SJSA1 (cell line): ENCODE data around the gene TRAF3. TPM values are rescaled to one million over a fixed set of nuclear protein-coding genes. Genes with fewer than 3 reads are reported as not detected.

Experiments used
- DNase-seq, 2 experiments: peaks; one replicate each; pipeline ENCODE4 v3.0.0-alpha.2; 2015 to 2020; ENCODE audit warnings: low spot score in 2 of 2, low read depth in 1 of 2
- H3K27ac ChIP-seq: fragments of 250-450 bp; sonication (Bioruptor Pico); 2 replicates; pipeline ENCODE4 v1.5.1; 2020; ENCODE audit warnings: mild to moderate bottlenecking, moderate library complexity
- H3K27me3 ChIP-seq: fragments of 250-450 bp; sonication (Bioruptor Pico); replicated peaks from 2 replicates; pipeline ENCODE4 v1.5.1; 2020; ENCODE audit warnings: mild to moderate bottlenecking, moderate library complexity
- H3K36me3 ChIP-seq: fragments of 250-450 bp; sonication (Bioruptor Pico); 2 replicates; pipeline ENCODE4 v1.5.1; 2020; ENCODE audit warnings: mild to moderate bottlenecking
- H3K4me1 ChIP-seq: fragments of 250-450 bp; sonication (Bioruptor Pico); replicated peaks from 2 replicates; pipeline ENCODE4 v1.6.1; 2021; ENCODE audit warnings: mild to moderate bottlenecking
- H3K4me3 ChIP-seq: fragments of 250-450 bp; sonication (Bioruptor Pico); 2 replicates; pipeline ENCODE4 v1.5.1; 2020; ENCODE audit warnings: mild to moderate bottlenecking
- H3K9me3 ChIP-seq: fragments of 250-450 bp; sonication (Bioruptor Pico); replicated peaks from 2 replicates; pipeline ENCODE4 v1.5.1; 2020; ENCODE audit warnings: mild to moderate bottlenecking
- total RNA-seq: library from RNA; depleted of rRNA; stranded (reverse); fragments of >200 nt; shearing (Covaris generic); gene quantifications from 2 replicates; pipeline ENCODE4 v1.2.3, GENCODE V29; 2014; rRNA removed

Gene TRAF3
- total RNA-seq = 19.0 and 24.2 TPM in 2 replicates

GRCh38 chr14:102776761-102777710 is at the start of gene TRAF3:
Gene TRAF3 (plus strand): TSS chr14:102777449. CDS start chr14:102870202, 92,753 bp downstream.
- peaks cover 2% of the 10 kb centered on the region; the same call in 1 of the 2 replicates for H3K9me3 ChIP-seq
- H3K36me3 ChIP-seq = peaks cover 13% of the 10 kb centered on the region
- H3K4me1 ChIP-seq = peaks cover 30% of the 10 kb centered on the region
- peak within 1 kb of the TSS; percentile 93 for H3K27ac ChIP-seq
- peak; percentile 23 to 76 for DNase-seq
- H3K27me3 ChIP-seq = no peaks in the 10 kb centered on the region
- H3K4me3 ChIP-seq = peak within 1 kb of the TSS; percentile 98

DNA sequence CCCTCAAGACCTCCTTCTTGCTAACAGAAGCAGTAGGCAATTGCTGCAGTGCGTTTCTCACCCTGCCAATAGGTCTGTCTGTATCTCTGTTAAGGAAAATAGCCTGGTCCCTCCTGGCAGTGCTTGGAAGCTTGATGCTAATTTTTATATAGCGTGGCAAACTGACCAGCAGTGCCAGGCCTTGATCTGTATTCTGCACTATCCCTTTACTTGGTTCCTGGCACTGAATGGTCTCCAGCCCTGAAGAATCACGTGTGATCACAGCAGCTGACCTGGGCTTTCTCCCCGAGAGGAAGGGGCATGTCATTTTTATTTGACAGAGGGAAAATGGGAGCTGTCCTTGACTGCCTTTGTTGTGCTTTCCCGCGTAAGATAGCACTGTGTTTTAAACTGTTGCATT is 48.7 kb upstream of the TRAF3 start:
- no peaks in the 10 kb centered on the region for H3K4me1 ChIP-seq
- H3K27me3 ChIP-seq = no peaks in the 10 kb centered on the region
- no peaks in the 10 kb centered on the region for H3K9me3 ChIP-seq
- peaks cover 64% of the 10 kb centered on the region for H3K36me3 ChIP-seq
- no peak overlapping the region for H3K27ac ChIP-seq
- H3K4me3 ChIP-seq = no peak overlapping the region
- no peak for DNase-seq

GRCh38 chr14:102729268-102729667 is 48.0 kb upstream of the TRAF3 start:
- H3K4me1 ChIP-seq = no peaks in the 10 kb centered on the region
- H3K27me3 ChIP-seq = no peaks in the 10 kb centered on the region
- H3K27ac ChIP-seq = no peak overlapping the region
- H3K4me3 ChIP-seq = no peak overlapping the region
- H3K9me3 ChIP-seq = no peaks in the 10 kb centered on the region
- DNase-seq = no peak
- peaks cover 58% of the 10 kb centered on the region for H3K36me3 ChIP-seq

DNA sequence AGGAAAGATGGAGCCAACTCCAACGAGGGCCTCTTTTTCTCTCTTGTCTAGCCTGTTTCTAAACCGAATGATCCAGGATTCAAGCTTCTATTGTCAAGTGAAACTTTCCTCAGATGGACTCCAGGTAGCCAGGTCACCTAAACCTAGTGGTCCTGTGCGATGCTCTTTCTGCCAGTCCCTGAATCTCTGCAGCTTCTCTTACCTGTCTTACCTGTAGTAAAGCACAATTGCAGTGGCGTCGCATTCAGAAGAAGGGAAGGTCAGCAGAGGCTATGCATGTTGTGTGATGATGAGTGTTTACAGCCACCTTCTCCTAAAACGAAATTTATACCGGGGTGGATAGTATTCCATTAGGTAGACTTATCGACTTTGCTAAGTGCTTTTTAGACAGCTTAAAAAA is 47.4 kb upstream of the TRAF3 start:
- Histone ChIP-seq H3K9me3 (no peaks in the 10 kb centered on the region), H3K27me3 (no peaks in the 10 kb centered on the region)

GRCh38 chr14:102731101-102731870 is 46.0 kb upstream of the TRAF3 start:
- no peak overlapping the region for H3K4me3 ChIP-seq
- H3K27ac ChIP-seq = no peak overlapping the region
- DNase-seq = peak in 1 of 2 experiments; percentile 39
- H3K27me3 ChIP-seq = no peaks in the 10 kb centered on the region
- no peaks in the 10 kb centered on the region for H3K4me1 ChIP-seq
- H3K36me3 ChIP-seq = peaks cover 46% of the 10 kb centered on the region
- no peaks in the 10 kb centered on the region for H3K9me3 ChIP-seq

More for the DNA sequence above, 47.4 kb upstream of the TRAF3 start:
- no peak for DNase-seq
- no peak overlapping the region for H3K4me3 ChIP-seq
- no peaks in the 10 kb centered on the region for H3K4me1 ChIP-seq
- H3K27ac ChIP-seq = no peak overlapping the region
- peaks cover 53% of the 10 kb centered on the region for H3K36me3 ChIP-seq

DNA sequence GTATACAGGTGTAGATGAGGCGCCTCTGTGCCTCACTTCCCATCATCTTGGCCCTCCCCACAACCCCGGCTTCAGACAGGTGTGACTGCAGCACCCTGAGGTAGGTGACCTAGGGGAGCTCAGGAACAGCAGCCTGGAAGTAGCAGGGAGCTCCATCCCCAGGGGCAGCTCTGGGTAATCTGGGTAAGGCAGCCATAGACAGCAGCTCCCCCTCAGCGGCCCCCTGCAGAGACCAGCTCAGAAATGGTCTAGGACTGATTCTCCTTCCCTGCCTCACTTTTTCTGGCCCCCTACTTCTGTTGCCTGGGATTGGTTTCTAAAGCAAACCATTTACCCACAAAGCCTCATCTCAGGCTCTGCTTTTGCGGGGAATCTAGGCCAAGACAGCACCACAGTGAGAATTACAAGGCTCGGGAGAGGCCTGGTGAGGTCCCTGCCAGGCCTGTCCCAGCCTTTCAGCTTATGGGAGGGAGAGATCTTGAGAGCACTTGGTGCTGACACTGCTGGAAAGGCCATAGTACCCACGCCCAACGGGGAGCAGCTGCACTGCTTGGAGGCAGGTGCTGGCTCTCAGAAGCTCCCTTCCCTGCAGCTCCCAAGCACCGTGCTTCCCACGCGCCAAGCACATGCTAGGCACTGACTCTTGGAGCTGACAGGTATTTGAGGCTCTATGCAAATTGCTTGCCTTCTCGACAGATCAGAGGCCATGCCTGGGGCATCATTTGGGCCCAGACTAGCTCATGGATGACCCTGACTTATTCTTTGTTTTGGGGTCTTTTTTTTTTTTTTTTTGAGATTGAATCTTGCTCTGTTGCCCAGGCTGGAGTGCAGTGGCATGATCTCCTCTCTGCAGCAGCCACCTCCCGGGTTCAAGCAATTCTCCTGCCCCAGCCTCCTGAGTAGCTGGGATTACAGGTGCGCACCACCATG is 45.1 kb upstream of the TRAF3 start:
- Histone ChIP-seq H3K36me3 (peaks cover 48% of the 10 kb centered on the region), H3K4me3 (no peak overlapping the region), H3K27ac (no peak overlapping the region), H3K4me1 (no peaks in the 10 kb centered on the region), H3K27me3 (no peaks in the 10 kb centered on the region), H3K9me3 (no peaks in the 10 kb centered on the region)
- no peak for DNase-seq

- no peaks in the 10 kb centered on the region for H3K4me1 ChIP-seq
- no peaks in the 10 kb centered on the region for H3K27me3 ChIP-seq
- no peak overlapping the region for H3K27ac ChIP-seq
- peaks cover 45% of the 10 kb centered on the region for H3K36me3 ChIP-seq
- no peak overlapping the region for H3K4me3 ChIP-seq
- H3K9me3 ChIP-seq = no peaks in the 10 kb centered on the region
- no peak for DNase-seq
Measured at GRCh38 chr14:102732924-102733323, 44.3 kb upstream of the TRAF3 start.

DNA sequence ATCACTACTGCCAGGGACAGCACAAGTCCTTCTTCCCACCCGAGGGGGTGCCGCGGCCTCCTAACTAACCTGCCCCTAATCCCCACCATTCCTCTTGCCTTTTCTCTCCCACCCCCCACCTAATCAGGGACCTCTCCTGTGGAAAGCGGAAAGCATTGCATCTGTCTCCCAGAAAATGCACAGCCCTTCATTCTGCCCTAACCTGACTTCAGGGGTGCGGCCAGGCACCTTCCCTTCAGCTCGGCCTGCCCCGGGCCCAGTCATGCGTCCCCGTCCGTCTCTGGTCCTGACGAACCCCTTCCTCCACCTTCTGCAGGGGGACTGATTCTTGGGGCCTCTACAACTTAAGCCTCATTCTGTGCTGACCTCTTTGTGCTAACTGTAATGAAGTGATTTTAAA is 43.9 kb upstream of the TRAF3 start:
- Histone ChIP-seq H3K4me1 (no peaks in the 10 kb centered on the region), H3K36me3 (peaks cover 45% of the 10 kb centered on the region), H3K4me3 (no peak overlapping the region), H3K27ac (no peak overlapping the region), H3K27me3 (no peaks in the 10 kb centered on the region), H3K9me3 (no peaks in the 10 kb centered on the region)
- DNase-seq = no peak

DNA sequence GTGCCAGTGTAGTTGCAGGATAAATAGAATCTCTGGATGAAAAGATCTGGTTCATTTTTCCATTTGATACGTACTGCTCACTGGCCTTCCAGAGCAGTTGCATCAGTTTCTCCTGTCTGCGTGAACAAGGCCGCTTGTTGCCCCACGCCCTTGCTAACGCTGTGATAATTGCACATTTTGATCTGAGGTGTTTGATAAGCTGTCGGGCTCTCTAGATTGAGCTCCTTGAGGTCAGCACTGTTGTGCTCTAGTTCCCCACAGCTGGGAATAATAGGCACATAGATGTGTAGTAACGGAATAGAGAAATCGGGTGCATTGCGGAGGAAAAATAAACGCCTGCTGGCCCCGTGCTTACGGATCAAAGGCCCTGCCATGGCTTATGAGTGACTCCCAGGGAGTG is 42.8 kb upstream of the TRAF3 start:
- H3K9me3 ChIP-seq = no peaks in the 10 kb centered on the region
- H3K4me1 ChIP-seq = no peaks in the 10 kb centered on the region
- H3K36me3 ChIP-seq = peaks cover 36% of the 10 kb centered on the region
- H3K27ac ChIP-seq = no peak overlapping the region
- H3K27me3 ChIP-seq = no peaks in the 10 kb centered on the region
- H3K4me3 ChIP-seq = no peak overlapping the region
- no peak for DNase-seq

DNA sequence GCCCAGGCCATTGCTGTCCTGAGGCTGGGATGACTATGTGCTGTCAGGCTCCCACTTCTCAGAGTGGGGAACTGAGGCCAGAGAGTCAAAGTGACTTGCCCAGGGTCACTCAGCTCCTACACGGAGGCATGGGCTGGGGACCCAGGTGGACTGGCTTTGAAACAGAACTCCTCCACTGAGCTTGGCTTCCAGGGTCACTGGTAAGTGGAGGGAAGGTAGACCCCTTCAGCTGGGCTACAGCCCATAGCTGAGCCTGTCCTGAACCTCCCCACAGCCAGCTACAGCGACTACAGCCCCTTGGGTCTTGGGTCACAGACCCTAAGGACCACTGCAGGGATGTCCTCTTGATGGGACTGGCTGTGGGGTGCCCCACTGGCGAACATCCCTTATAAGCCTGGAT is 40.3 kb upstream of the TRAF3 start:
- no peaks in the 10 kb centered on the region for H3K4me1 ChIP-seq
- no peak for DNase-seq

DNA sequence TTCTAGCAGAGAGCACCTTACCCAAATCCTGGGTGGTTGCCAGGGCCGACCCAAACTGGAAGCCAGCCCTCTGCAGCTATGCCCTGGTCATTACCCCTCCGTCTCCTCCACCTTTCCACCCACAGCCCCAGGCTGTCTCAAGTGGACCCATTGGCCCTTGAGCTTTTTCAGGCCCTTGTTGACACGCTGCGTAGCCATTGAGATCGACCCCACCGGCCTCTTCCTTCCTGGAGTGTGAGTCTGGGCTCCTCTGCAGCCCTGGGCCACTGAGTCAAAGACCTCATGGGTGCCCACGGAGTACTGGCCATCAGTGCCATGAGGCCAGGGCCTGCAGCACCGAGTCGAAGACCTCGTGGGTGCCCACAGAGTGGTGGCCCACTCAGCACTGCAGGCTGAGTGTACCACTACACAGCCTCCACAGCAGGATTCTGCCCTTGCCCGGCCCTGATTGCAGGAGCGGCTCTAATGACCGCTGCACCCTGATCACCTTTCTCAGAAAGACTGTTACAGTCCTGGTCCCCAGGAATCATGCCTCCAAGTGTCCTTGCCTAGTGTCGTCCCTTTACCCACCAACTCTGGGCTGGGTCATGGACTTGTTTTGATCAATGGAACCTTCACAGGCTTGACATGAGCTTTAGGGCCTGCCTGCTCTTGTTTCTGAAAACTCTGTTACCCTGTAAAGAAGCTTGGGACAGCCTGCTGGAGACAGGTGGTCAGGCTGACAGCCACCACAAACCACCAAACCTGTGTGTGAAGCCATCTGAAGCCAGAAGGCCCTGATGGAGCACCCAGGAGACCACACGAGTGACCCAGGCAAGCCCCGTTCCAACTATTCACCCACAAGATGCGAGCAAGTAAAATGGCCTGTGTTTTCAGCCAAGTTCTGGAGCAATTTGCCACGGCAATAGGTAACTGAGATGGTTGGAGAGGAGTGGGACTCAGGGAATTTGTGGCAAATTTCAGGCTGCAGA is 39.6 kb upstream of the TRAF3 start:
- H3K27me3 ChIP-seq = no peaks in the 10 kb centered on the region
- H3K9me3 ChIP-seq = peaks cover 7% of the 10 kb centered on the region; the same call in 1 of the 2 replicates
- DNase-seq = no peak
- H3K4me3 ChIP-seq = no peak overlapping the region
- peaks cover 13% of the 10 kb centered on the region for H3K36me3 ChIP-seq
- no peaks in the 10 kb centered on the region for H3K4me1 ChIP-seq
- no peak overlapping the region for H3K27ac ChIP-seq

More for the DNA sequence above, 40.3 kb upstream of the TRAF3 start:
- H3K27me3 ChIP-seq = no peaks in the 10 kb centered on the region
- H3K9me3 ChIP-seq = peaks cover 4% of the 10 kb centered on the region; the same call in 1 of the 2 replicates
- peaks cover 16% of the 10 kb centered on the region for H3K36me3 ChIP-seq
- no peak overlapping the region for H3K4me3 ChIP-seq
- no peak overlapping the region for H3K27ac ChIP-seq
